Esophagus (tissue), 2 donors: ENCODE data around the gene RGR. TPM values are rescaled to one million over a fixed set of nuclear protein-coding genes. Genes with fewer than 3 reads are reported as not detected.

Experiments used
- H3K27ac ChIP-seq, 2 donors: one replicate each; pipeline ENCODE4 v1.5.1; 2013; ENCODE audit warnings: low read depth in 2 of 2, mild to moderate bottlenecking in 2 of 2, inconsistent platforms in 1 of 2, low read length in 1 of 2, moderate library complexity in 1 of 2
- H3K27me3 ChIP-seq, 2 donors: one replicate each; pipeline ENCODE4 v1.6.1; 2013; ENCODE audit warnings: low read length in 2 of 2, control low read depth in 1 of 2, mild to moderate bottlenecking in 1 of 2; ENCODE audit not compliant: insufficient read depth in 2 of 2, control insufficient read depth in 1 of 2
- H3K36me3 ChIP-seq, 2 donors: one replicate each; pipeline ENCODE4 v1.6.1; 2013; ENCODE audit warnings: low read length in 1 of 2; ENCODE audit not compliant: control insufficient read depth in 2 of 2, insufficient read depth in 2 of 2
- H3K4me1 ChIP-seq, 2 donors: one replicate each; pipeline ENCODE4 v1.6.1; 2013; ENCODE audit warnings: low read length in 1 of 2; ENCODE audit not compliant: control insufficient read depth in 2 of 2, insufficient read depth in 2 of 2
- H3K4me3 ChIP-seq, 2 donors: one replicate each; pipeline ENCODE4 v1.5.1; 2013; ENCODE audit warnings: low read length in 2 of 2, mild to moderate bottlenecking in 2 of 2, low read depth in 1 of 2, moderate library complexity in 1 of 2
- H3K9me3 ChIP-seq, 2 donors: one replicate each; pipeline ENCODE4 v1.6.1; 2013; ENCODE audit warnings: mild to moderate bottlenecking in 2 of 2, low read depth in 1 of 2, low read length in 1 of 2, moderate library complexity in 1 of 2; ENCODE audit not compliant: control insufficient read depth in 2 of 2, insufficient read depth in 1 of 2
- WGBS, 2 donors: extraction: QIAGEN DNeasy Blood & Tissue Kit; methylation state at CpG; one replicate each; pipeline ENCODE4 v1.1.7; 2013; 5-methylcytosine and 5-hydroxymethylcytosine counted together
- polyA plus RNA-seq, 2 donors: library from polyadenylated mRNA; stranded (reverse); fragments of 200-250 nt; gene quantifications; one replicate each; pipeline ENCODE4 v1.2.3, GENCODE V29; 2013
- donor health status: healthy with polysubstance abuse.
- donor health status: Bipolar disorder and iron deficiency.

The RGR gene
- polyA plus RNA-seq, 2 donors, result 0.31 to 0.33 TPM

DNA sequence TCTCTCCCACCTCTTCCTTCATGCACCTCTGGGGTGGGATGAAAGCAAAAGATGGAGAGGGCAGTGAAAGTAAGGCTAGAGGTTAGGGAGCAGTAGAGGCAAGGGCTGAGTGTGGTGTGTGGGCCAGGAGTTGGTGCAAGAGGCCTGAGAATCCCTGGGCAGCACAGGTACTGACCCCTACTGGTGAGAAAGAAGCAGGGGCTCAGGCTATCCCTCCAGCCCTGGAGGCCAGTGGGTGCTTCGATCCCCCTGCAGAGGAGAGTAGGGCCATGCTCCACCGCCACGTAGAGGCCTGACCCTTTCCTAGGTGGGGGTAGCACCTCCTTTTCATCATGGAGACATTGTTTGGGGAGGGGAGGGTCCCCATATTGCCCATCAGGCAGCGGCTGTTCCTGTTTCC, 40.7 kb upstream of the RGR start:
- peaks cover 0 to 4% of the 10 kb centered on the region in 2 donors for H3K36me3 ChIP-seq
- 85% methylated on average over 4 of the region's 4 CpGs for WGBS, 2 donors

DNA sequence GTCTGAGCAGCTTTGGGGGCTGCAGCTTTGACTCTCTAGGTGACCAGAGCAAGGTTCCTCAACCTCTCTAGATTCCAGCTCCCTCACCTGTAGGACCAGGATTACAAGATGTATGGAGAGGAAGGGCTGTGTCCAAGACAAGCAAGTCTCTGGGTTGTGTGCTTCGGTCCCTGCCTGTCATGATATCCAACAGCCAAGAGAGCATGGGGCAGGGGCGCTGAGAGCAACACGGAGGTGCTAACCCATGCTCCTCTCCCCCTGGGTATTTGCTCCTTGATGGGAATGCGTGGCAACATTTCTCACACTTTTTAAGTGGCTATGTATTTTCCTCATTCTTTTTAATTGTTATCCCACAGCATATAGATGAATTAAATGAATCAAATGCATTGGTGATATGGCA, 40.2 kb upstream of the RGR start:
- H3K27ac ChIP-seq, result no peak overlapping the region
- no peak overlapping the region for H3K4me3 ChIP-seq
- no peaks in the 10 kb centered on the region for H3K4me1 ChIP-seq
- no peaks in the 10 kb centered on the region for H3K27me3 ChIP-seq
- WGBS, 2 donors, result 89 to 93% methylated on average over 4 of the region's 4 CpGs
- H3K36me3 ChIP-seq, result peaks cover 0 to 4% of the 10 kb centered on the region in 2 donors
- H3K9me3 ChIP-seq, result no peaks in the 10 kb centered on the region

More for the DNA sequence above, 40.7 kb upstream of the RGR start:
- Histone ChIP-seq H3K9me3 (no peaks in the 10 kb centered on the region), H3K4me1 (no peaks in the 10 kb centered on the region), H3K4me3 (no peak overlapping the region), H3K27ac (no peak overlapping the region), H3K27me3 (no peaks in the 10 kb centered on the region)

DNA sequence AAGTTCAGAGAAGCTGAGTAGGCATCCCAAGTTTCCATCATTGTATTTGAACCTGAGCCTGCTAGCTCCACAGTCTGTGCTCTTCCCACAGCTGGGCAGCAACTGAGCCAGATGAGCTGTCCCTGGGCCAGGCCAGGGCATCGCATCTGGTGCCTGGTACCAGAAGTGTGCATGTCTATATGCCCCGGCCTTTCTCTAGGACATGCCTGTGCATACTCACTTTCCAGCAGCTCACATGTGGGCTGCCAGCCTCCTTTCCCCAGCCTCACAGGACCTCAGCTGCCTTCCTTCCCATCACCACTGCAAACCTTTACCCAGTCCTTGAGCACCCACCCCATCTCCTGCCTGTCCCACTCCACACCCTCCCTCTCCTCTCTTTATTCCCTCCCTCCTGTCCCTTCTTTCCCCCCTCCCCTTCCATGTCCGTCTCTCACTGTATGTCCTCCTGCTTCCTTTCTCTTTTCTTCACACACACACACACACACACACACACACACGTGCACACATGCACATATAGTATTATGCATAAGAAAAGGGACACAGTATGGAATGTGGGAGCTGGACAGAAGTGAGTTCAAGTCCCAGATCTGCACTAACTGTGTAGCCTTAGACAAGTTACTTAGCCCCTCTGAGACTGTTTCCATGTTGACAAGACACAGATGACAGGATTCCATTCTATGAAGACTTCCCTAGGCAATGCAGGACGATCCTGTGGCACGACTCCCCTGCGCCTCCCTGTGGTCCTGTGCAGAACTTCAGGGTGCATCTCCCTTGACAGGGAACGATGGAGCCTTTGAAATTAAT, 39.6 kb upstream of the RGR start:
- 34 to 36% methylated on average over 8 of the region's 8 CpGs for WGBS, 2 donors
- H3K9me3 ChIP-seq, result no peaks in the 10 kb centered on the region

DNA sequence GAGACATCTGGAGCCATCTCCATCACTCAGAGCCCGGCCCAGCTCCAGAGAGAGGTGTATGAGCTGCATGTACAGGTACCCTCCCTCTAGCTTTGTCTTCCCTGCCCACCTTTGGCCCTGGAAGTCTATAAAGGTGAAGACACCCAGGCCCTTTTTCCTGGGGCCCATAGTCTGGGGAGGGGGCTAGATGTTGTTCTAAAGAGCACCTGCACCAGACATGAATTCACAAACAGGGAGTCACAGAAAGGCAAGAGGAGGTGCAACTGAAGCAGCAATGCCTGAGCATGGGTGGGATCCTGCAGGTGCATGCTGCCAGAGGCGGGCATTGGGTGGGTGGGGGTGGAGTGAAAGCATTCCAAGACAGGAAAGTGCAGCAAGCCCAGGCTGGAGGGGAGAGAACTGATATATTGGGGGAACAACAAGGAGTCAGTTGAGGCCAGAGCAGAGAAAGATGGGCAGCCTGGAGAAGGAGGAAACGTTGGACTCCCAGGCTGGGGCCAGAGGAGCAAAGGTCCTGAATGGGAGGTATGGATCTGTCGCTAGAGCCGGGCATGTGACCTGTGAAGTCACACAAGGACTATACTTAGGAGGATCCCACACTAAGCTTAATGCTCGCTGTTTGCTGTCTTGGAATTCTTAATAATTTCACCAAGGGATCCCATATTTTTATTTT, 38.9 kb upstream of the RGR start:
- Histone ChIP-seq H3K36me3 (no peaks in the 10 kb centered on the region), H3K27ac (no peak overlapping the region)
- WGBS, 2 donors, result 66 to 70% methylated on average over 6 of the region's 6 CpGs

More for the DNA sequence above, 39.6 kb upstream of the RGR start:
- H3K4me3 ChIP-seq, result no peak overlapping the region
- H3K27ac ChIP-seq, result no peak overlapping the region
- H3K36me3 ChIP-seq, result peaks cover 0 to 4% of the 10 kb centered on the region in 2 donors
- no peaks in the 10 kb centered on the region for H3K4me1 ChIP-seq
- H3K27me3 ChIP-seq, result no peaks in the 10 kb centered on the region

DNA sequence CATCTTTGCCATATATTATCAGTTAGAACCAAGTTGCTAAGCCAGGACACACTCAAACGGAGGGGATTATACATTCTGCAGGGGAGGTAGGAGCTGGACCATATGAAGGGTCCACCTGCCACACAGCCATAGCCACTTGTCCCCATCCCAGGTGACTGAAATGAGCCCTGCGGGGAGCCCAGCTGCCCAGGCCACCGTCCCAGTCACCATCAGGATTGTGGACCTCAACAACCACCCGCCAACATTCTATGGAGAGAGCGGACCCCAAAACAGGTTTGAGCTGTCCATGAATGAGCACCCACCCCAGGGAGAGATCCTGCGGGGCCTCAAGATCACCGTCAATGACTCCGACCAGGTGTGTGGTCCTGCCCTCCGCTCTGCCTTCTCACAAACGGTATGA, 36.8 kb upstream of the RGR start:
- no peak overlapping the region for H3K4me3 ChIP-seq
- H3K27me3 ChIP-seq, result no peaks in the 10 kb centered on the region
- H3K36me3 ChIP-seq, result no peaks in the 10 kb centered on the region
- H3K9me3 ChIP-seq, result no peaks in the 10 kb centered on the region
- H3K4me1 ChIP-seq, result no peaks in the 10 kb centered on the region
- H3K27ac ChIP-seq, result no peak overlapping the region
- 85 to 88% methylated on average over 10 of the region's 10 CpGs for WGBS, 2 donors

More for the DNA sequence above, 38.9 kb upstream of the RGR start:
- H3K9me3 ChIP-seq, result no peaks in the 10 kb centered on the region
- no peaks in the 10 kb centered on the region for H3K27me3 ChIP-seq
- no peak overlapping the region for H3K4me3 ChIP-seq
- H3K4me1 ChIP-seq, result no peaks in the 10 kb centered on the region

DNA sequence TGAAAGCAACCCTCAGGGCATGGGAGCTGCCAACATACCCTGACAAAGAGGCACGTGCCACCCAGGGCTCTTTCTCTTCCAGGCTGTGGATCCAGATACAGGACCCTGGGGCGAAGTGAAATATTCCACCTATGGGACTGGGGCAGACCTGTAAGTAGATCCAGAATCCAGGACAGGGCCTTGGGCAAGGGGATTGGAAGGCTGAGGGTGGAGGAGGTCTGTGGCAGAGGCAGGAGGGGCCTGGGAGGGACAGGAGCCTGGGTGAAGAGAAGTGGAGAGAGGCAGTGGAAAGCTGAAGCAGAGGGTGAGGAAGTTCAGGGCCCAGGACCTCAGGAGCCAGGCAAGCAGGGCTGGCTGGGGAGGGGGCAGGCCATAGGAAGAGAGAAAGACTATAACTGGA, 33.3 kb upstream of the RGR start:
- H3K36me3 ChIP-seq, result no peaks in the 10 kb centered on the region
- H3K4me1 ChIP-seq, result no peaks in the 10 kb centered on the region
- 67% methylated on average over 2 of the region's 2 CpGs for WGBS, 2 donors
- no peaks in the 10 kb centered on the region for H3K9me3 ChIP-seq
- H3K27me3 ChIP-seq, result no peaks in the 10 kb centered on the region
- H3K27ac ChIP-seq, result no peak overlapping the region
- no peak overlapping the region for H3K4me3 ChIP-seq

DNA sequence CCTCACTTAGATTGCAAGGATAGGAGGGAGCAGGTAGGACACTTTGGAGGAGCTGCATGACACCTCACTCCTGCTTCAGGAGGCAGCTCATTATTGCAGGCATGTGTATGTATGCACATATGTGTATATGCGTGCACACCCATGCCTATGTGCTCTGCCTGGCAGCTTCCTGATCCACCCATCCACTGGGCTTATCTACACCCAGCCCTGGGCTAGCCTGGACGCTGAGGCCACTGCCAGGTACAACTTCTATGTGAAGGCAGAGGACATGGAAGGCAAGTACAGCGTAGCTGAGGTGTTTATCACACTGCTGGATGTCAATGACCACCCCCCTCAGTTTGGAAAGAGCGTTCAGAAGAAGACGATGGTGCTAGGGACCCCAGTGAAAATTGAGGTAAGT, 32.8 kb upstream of the RGR start:
- Histone ChIP-seq H3K4me1 (no peaks in the 10 kb centered on the region), H3K36me3 (no peaks in the 10 kb centered on the region), H3K9me3 (no peaks in the 10 kb centered on the region), H3K4me3 (no peak overlapping the region), H3K27ac (no peak overlapping the region), H3K27me3 (no peaks in the 10 kb centered on the region)
- 79 to 84% methylated on average over 5 of the region's 5 CpGs for WGBS, 2 donors

DNA sequence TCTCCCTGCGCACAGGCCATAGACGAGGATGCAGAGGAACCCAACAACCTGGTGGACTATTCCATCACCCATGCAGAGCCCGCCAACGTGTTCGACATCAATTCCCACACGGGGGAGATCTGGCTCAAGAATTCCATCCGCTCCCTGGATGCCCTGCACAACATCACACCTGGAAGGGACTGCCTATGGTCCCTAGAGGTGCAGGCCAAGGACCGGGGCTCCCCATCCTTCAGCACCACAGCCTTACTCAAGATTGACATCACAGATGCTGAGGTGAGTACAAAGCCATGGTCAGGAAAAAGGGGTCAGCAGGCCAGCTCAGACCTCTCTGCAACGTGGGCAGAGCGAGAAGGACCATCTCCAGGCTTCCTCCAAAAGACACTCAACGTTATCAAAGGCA, 31.8 kb upstream of the RGR start:
- H3K4me1 ChIP-seq, result no peaks in the 10 kb centered on the region
- H3K9me3 ChIP-seq, result no peaks in the 10 kb centered on the region
- 87 to 89% methylated on average over 11 of the region's 11 CpGs for WGBS, 2 donors
- H3K36me3 ChIP-seq, result no peaks in the 10 kb centered on the region
- no peaks in the 10 kb centered on the region for H3K27me3 ChIP-seq
- no peak overlapping the region for H3K4me3 ChIP-seq
- H3K27ac ChIP-seq, result no peak overlapping the region

DNA sequence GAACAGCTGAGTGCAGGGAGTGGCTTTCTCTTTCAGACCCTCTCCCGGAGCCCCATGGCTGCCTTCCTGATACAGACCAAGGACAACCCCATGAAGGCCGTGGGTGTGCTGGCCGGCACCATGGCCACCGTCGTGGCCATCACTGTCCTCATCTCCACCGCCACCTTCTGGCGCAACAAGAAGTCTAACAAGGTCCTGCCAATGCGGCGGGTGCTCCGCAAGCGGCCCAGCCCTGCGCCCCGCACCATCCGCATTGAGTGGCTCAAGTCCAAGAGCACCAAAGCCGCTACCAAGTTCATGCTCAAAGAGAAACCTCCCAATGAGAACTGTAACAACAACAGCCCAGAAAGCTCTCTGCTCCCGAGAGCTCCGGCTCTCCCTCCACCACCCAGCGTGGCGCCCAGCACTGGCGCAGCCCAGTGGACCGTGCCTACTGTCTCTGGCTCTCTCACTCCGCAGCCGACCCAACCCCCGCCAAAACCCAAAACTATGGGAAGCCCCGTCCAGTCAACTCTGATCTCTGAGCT, 30.7 kb upstream of the RGR start:
- Histone ChIP-seq H3K4me3 (no peak overlapping the region), H3K27ac (no peak overlapping the region), H3K9me3 (no peaks in the 10 kb centered on the region), H3K27me3 (no peaks in the 10 kb centered on the region), H3K36me3 (no peaks in the 10 kb centered on the region), H3K4me1 (no peaks in the 10 kb centered on the region)
- 78 to 88% methylated on average over 25 of the region's 25 CpGs for WGBS, 2 donors
